ENCODE data around the gene OBSL1.

The OBSL1 gene

GRCh38 chr2:219596954-219597551, 25.7 kb upstream of the OBSL1 start:
- DNase-seq (ENCODE audit: low read depth): no peak
- H3K4me3 ChIP-seq (ENCODE audit: low read length): peak overlapping the region; percentile 95
- TF ChIP-seq CTCF (conservative IDR thresholded peaks at IDR 0.05; ENCODE audit: low read length): no peak

GRCh38 chr2:219595256-219595655, 23.9 kb upstream of the OBSL1 start:
- no peak for TF ChIP-seq CTCF (conservative IDR thresholded peaks at IDR 0.05; ENCODE audit: low read length)
- no peak for DNase-seq (ENCODE audit: low read depth)
- H3K4me3 ChIP-seq (ENCODE audit: low read length): no peak overlapping the region

- no peak overlapping the region for H3K4me3 ChIP-seq (ENCODE audit: low read length)
- no peak for TF ChIP-seq CTCF (conservative IDR thresholded peaks at IDR 0.05; ENCODE audit: low read length)
- DNase-seq (ENCODE audit: low read depth): no peak
These were observed 21.8 kb upstream of the OBSL1 start for GRCh38 chr2:219593154-219593553.

- H3K4me3 ChIP-seq (ENCODE audit: low read length): no peak overlapping the region
- TF ChIP-seq CTCF (conservative IDR thresholded peaks at IDR 0.05; ENCODE audit: low read length): no peak
- DNase-seq (ENCODE audit: low read depth): no peak
These were observed 21.4 kb upstream of the OBSL1 start for GRCh38 chr2:219592736-219593135.

GRCh38 chr2:219591091-219591490, 19.8 kb upstream of the OBSL1 start:
- TF ChIP-seq CTCF (conservative IDR thresholded peaks at IDR 0.05; ENCODE audit: low read length): no peak
- H3K4me3 ChIP-seq (ENCODE audit: low read length): no peak overlapping the region
- DNase-seq (ENCODE audit: low read depth): no peak

- no peak for TF ChIP-seq CTCF (conservative IDR thresholded peaks at IDR 0.05; ENCODE audit: low read length)
- DNase-seq (ENCODE audit: low read depth): no peak
These were observed 10.0 kb upstream of the OBSL1 start for GRCh38 chr2:219581346-219581745.

GRCh38 chr2:219578811-219579613, 7.7 kb upstream of the OBSL1 start:
- TF ChIP-seq CTCF (conservative IDR thresholded peaks at IDR 0.05; ENCODE audit: low read length): no peak
- peak; percentile 57 for DNase-seq (ENCODE audit: low read depth)
- H3K4me3 ChIP-seq (ENCODE audit: low read length): no peak overlapping the region

More at GRCh38 chr2:219581346-219581745, 10.0 kb upstream of the OBSL1 start:
- no peak overlapping the region for H3K4me3 ChIP-seq (ENCODE audit: low read length)

Data from AG10803 (cell line).